HepG2 (cell line): ENCODE data around the gene MYO15A. TPM values are rescaled to one million over a fixed set of nuclear protein-coding genes. Genes with fewer than 3 reads are reported as not detected.

Source experiments
- DNMT1 ChIP-seq: sonication (generic); formaldehyde crosslinking; IDR thresholded peaks from 2 replicates; pipeline ENCODE4 v1.5.1; 2020; ENCODE audit warnings: mild to moderate bottlenecking, missing genetic modification reagents
- DZIP1 ChIP-seq: sonication (generic); formaldehyde crosslinking; IDR thresholded peaks from 2 replicates; pipeline ENCODE4 v1.5.0; 2020; ENCODE audit warnings: mild to moderate bottlenecking, missing genetic modification reagents
- EEA1 ChIP-seq: sonication (generic); formaldehyde crosslinking; IDR thresholded peaks from 2 replicates; pipeline ENCODE4 v1.5.1; 2020; ENCODE audit warnings: mild to moderate bottlenecking, missing genetic modification reagents, borderline replicate concordance
- ELF4 ChIP-seq: sonication (generic); formaldehyde crosslinking; IDR thresholded peaks from 2 replicates; pipeline ENCODE4 v1.5.0; 2020; ENCODE audit warnings: missing genetic modification reagents, mild to moderate bottlenecking, moderate library complexity, borderline replicate concordance
- HOXD1 ChIP-seq: sonication (generic); formaldehyde crosslinking; IDR thresholded peaks from 2 replicates; pipeline ENCODE4 v1.5.0; 2020; ENCODE audit warnings: missing genetic modification reagents
- KAT7 ChIP-seq: IDR thresholded peaks from 2 replicates; pipeline ENCODE4 v1.6.1; 2018; ENCODE audit warnings: borderline replicate concordance, missing compliant biosample characterization
- MTA1 ChIP-seq: sonication (generic); formaldehyde crosslinking; IDR thresholded peaks from 2 replicates; pipeline ENCODE4 v1.4.0; 2020; ENCODE audit warnings: missing genetic modification reagents, mild to moderate bottlenecking, borderline replicate concordance
- SIX1 ChIP-seq: sonication (generic); formaldehyde crosslinking; IDR thresholded peaks from 2 replicates; pipeline ENCODE4 v1.4.0; 2020; ENCODE audit warnings: missing genetic modification reagents, borderline replicate concordance
- SMAD3 ChIP-seq: sonication (generic); formaldehyde crosslinking; IDR thresholded peaks from 2 replicates; pipeline ENCODE4 v1.4.0; 2020; ENCODE audit warnings: missing genetic modification reagents
- SMC3 ChIP-seq: IDR thresholded peaks from 2 replicates; pipeline ENCODE4 v1.6.1; 2011; ENCODE audit warnings: low read length, improper control_type of control experiment
- TEAD3 ChIP-seq: optimal IDR thresholded peaks from 2 replicates; pipeline ENCODE3; 2016; ENCODE audit warnings: borderline replicate concordance
- TSC22D2 ChIP-seq: sonication (generic); formaldehyde crosslinking; IDR thresholded peaks from 2 replicates; pipeline ENCODE4 v1.5.1; 2020; ENCODE audit warnings: missing genetic modification reagents, mild to moderate bottlenecking, borderline replicate concordance
- UBTF ChIP-seq: sonication (generic); formaldehyde crosslinking; IDR thresholded peaks from 2 replicates; pipeline ENCODE4 v1.4.0; 2020; ENCODE audit warnings: mild to moderate bottlenecking, missing genetic modification reagents
- ZKSCAN5 ChIP-seq: sonication (generic); formaldehyde crosslinking; IDR thresholded peaks from 2 replicates; pipeline ENCODE4 v1.5.1; 2020; ENCODE audit warnings: mild to moderate bottlenecking, missing genetic modification reagents
- ZNF232 ChIP-seq: sonication (generic); formaldehyde crosslinking; IDR thresholded peaks from 2 replicates; pipeline ENCODE4 v1.4.0; 2020; ENCODE audit warnings: missing genetic modification reagents, borderline replicate concordance
- ZNF280B ChIP-seq: sonication (generic); formaldehyde crosslinking; IDR thresholded peaks from 2 replicates; pipeline ENCODE4 v1.5.0; 2020; ENCODE audit warnings: missing genetic modification reagents, mild to moderate bottlenecking, borderline replicate concordance
- ZNF609 ChIP-seq: sonication (generic); formaldehyde crosslinking; IDR thresholded peaks from 2 replicates; pipeline ENCODE4 v1.4.0; 2020; ENCODE audit warnings: mild to moderate bottlenecking, missing genetic modification reagents, borderline replicate concordance
- ZNF766 ChIP-seq: sonication (generic); formaldehyde crosslinking; IDR thresholded peaks from 2 replicates; pipeline ENCODE4 v1.5.0; 2020; ENCODE audit warnings: missing genetic modification reagents, borderline replicate concordance
- polyA plus RNA-seq, 8 experiments: library from polyadenylated mRNA; depleted of rRNA in 3 of 8; stranded (reverse) in 7 of 8; unstranded in 1 of 8; fragments of >200 nt; fragmentation: Illumina TruSeq in 4 of 8; extraction: Trizol in 4 of 8; gene quantifications; 2 replicates each; pipeline versions ENCODE4 v1.2.1 to v1.2.3, GENCODE V29; 2011 to 2016; ENCODE audit warnings: low read depth in 4 of 8, missing spikeins in 1 of 8, mixed read lengths in 1 of 8; ENCODE audit not compliant: insufficient read depth in 1 of 8
- total RNA-seq, 5 experiments: library from RNA; depleted of rRNA; stranded (reverse); fragments of >200 nt; fragmentation: Illumina TruSeq; extraction: Trizol; gene quantifications; 2 replicates each; pipeline ENCODE4 v1.2.3, GENCODE V29; 2016; ENCODE audit warnings: low read depth in 1 of 5

MYO15A gene
- total and polyA plus RNA-seq, 2 of the 13 experiments (the other 11 are each of a cell fraction or from before 2014, with no cell fraction given), result 0.07 to 0.20 TPM

- TF ChIP-seq DNMT1 (CRISPR knock-in tag) (0 out of 2 replicates have a peak, but pooled peaks have one; percentile 52), MTA1 (peak; percentile 86; the same call in 1 of the 2 replicates), ZKSCAN5 (CRISPR knock-in tag) (0 out of 2 replicates have a peak, but pooled peaks have one; percentile 31), KAT7 (0 out of 2 replicates have a peak, but pooled peaks have one; percentile 57), ZNF766 (CRISPR knock-in tag) (no peak), HOXD1 (CRISPR knock-in tag) (peak; percentile 58; the same call in 1 of the 2 replicates), TEAD3 (CRISPR knock-in tag) (peak; percentile 11), DZIP1 (CRISPR knock-in tag) (0 out of 2 replicates have a peak, but pooled peaks have one; percentile 43), TSC22D2 (CRISPR knock-in tag) (0 out of 2 replicates have a peak, but pooled peaks have one; percentile 47), ZNF232 (CRISPR knock-in tag) (no peak; the same call in 1 of the 2 replicates), SMC3 (no peak), UBTF (CRISPR knock-in tag) (peak; percentile 66; the same call in 1 of the 2 replicates), SIX1 (no peak), ZNF609 (CRISPR knock-in tag) (no peak), ELF4 (CRISPR knock-in tag) (no peak), EEA1 (CRISPR knock-in tag) (0 out of 2 replicates have a peak, but pooled peaks have one; percentile 3), ZNF280B (CRISPR knock-in tag) (peak; percentile 26; the same call in 1 of the 2 replicates), SMAD3 (CRISPR knock-in tag) (0 out of 2 replicates have a peak, but pooled peaks have one; percentile 7)
Measured at GRCh38 chr17:18182978-18183333, 74.4 kb downstream of the MYO15A start (continued).
